Subcutaneous adipose tissue (tissue), 4 donors: ENCODE measurements around the gene DTX1. TPM values are rescaled to one million over a fixed set of nuclear protein-coding genes. Genes with fewer than 3 reads are reported as not detected.

Experiments
- CTCF ChIP-seq: fragments of 450-650 bp; IDR thresholded peaks from one replicate; pipeline ENCODE4 v1.5.1; 2016; ENCODE audit warnings: low read depth, mild to moderate bottlenecking, control low read depth, antibody characterized with exemption, moderate library complexity
- total RNA-seq, 4 donors: library from RNA; depleted of rRNA; stranded (reverse); fragments of >200 nt; gene quantifications; one replicate each; pipeline ENCODE4 v1.1.0, GENCODE V29; 2016

DTX1 gene
- total RNA-seq, 4 donors from 2014 or later: 20.2 to 137 (median 46.2) TPM

GRCh38 chr12:113127791-113128199, 71.3 kb downstream of the DTX1 start:
- no peak for TF ChIP-seq CTCF

- TF ChIP-seq CTCF: no peak
Observed at GRCh38 chr12:113128802-113129663, 72.5 kb downstream of the DTX1 start.

- TF ChIP-seq CTCF: no peak
Observed at GRCh38 chr12:113129664-113130456, 73.3 kb downstream of the DTX1 start.

GRCh38 chr12:113130457-113131135, 74.1 kb downstream of the DTX1 start:
- TF ChIP-seq CTCF: no peak

GRCh38 chr12:113131556-113131955, 75.0 kb downstream of the DTX1 start:
- TF ChIP-seq CTCF: no peak

GRCh38 chr12:113133036-113133435, 76.5 kb downstream of the DTX1 start:
- no peak for TF ChIP-seq CTCF

GRCh38 chr12:113133666-113134065, 77.1 kb downstream of the DTX1 start:
- no peak for TF ChIP-seq CTCF
